Frontal cortex (tissue), 4 donors: ENCODE data around the gene GPSM1. TPM values are rescaled to one million over a fixed set of nuclear protein-coding genes. Genes with fewer than 3 reads are reported as not detected.

Experiments
- DNase-seq, 2 donors: peaks; one replicate each; pipeline ENCODE4 v3.0.0; 2012; ENCODE audit warnings: low spot score in 2 of 2
- FAIRE-seq: peaks from 2 replicates; lab custom pipeline; 2012; peaks lifted over from hg19 to GRCh38; lab: Jason Lieb, UNC
- total RNA-seq: library from RNA; depleted of rRNA; stranded (reverse); fragments of >200 nt; gene quantifications from one replicate; pipeline ENCODE4 v1.2.3, GENCODE V29; 2014
- donor health status: control.
- donor health status: control.
- donor health status: control.

The GPSM1 gene
- total RNA-seq, 1 donor from 2014 or later = 71.7 TPM

- FAIRE-seq (no peak), DNase-seq (no peak)
These were observed 37.5 kb upstream of the GPSM1 start for GRCh38 chr9:136289651-136290507.

- FAIRE-seq = no peak
These were observed 36.8 kb upstream of the GPSM1 start for GRCh38 chr9:136290508-136291000.

GRCh38 chr9:136291306-136292025, 35.9 kb upstream of the GPSM1 start:
- DNase-seq = no peak
- no peak for FAIRE-seq

More at GRCh38 chr9:136290508-136291000, 36.8 kb upstream of the GPSM1 start:
- DNase-seq = no peak

- DNase-seq (no peak), FAIRE-seq (no peak)
These were observed 35.3 kb upstream of the GPSM1 start for GRCh38 chr9:136292026-136292538.

- DNase-seq (no peak), FAIRE-seq (no peak)
These were observed 34.5 kb upstream of the GPSM1 start for GRCh38 chr9:136292591-136293448.

- FAIRE-seq = no peak
- DNase-seq = no peak
These were observed 33.8 kb upstream of the GPSM1 start for GRCh38 chr9:136293476-136294077.

- DNase-seq (no peak), FAIRE-seq (no peak)
These were observed 32.9 kb upstream of the GPSM1 start for GRCh38 chr9:136294437-136294836.

GRCh38 chr9:136295055-136295454, 32.3 kb upstream of the GPSM1 start:
- FAIRE-seq (no peak), DNase-seq (no peak)

GRCh38 chr9:136295542-136296433, 31.6 kb upstream of the GPSM1 start:
- FAIRE-seq (no peak), DNase-seq (no peak)

GRCh38 chr9:136296434-136297015, 30.8 kb upstream of the GPSM1 start:
- DNase-seq (no peak), FAIRE-seq (no peak)

GRCh38 chr9:136297016-136297691, 30.2 kb upstream of the GPSM1 start:
- DNase-seq = no peak

GRCh38 chr9:136297766-136298735, 29.3 kb upstream of the GPSM1 start:
- no peak for DNase-seq

More at GRCh38 chr9:136297016-136297691, 30.2 kb upstream of the GPSM1 start:
- no peak for FAIRE-seq

GRCh38 chr9:136299116-136299515, 28.2 kb upstream of the GPSM1 start:
- no peak for FAIRE-seq
- no peak for DNase-seq

More at GRCh38 chr9:136297766-136298735, 29.3 kb upstream of the GPSM1 start:
- FAIRE-seq = no peak

- DNase-seq (no peak), FAIRE-seq (no peak)
These were observed 27.8 kb upstream of the GPSM1 start for GRCh38 chr9:136299541-136299940.

- no peak for FAIRE-seq
- no peak for DNase-seq
These were observed 27.3 kb upstream of the GPSM1 start for GRCh38 chr9:136300016-136300545.

GRCh38 chr9:136300866-136301265, 26.5 kb upstream of the GPSM1 start:
- no peak for FAIRE-seq
- no peak for DNase-seq
